HFF-Myc (cell line): Measurements from ENCODE around the gene KLHL40.

Source experiments
- DNase-seq: peaks from one replicate; pipeline ENCODE4 v3.0.0-alpha.2; 2011; ENCODE audit warnings: low read depth; ENCODE audit errors: extremely low read depth
- H3K4me3 ChIP-seq: replicated peaks from 2 replicates; pipeline ENCODE4 v1.5.1; 2011; ENCODE audit warnings: low read depth, mild to moderate bottlenecking, control low read depth, low read length
- TF ChIP-seq, protein P1 (sequence below): IDR thresholded peaks from 2 replicates; pipeline ENCODE4 v1.5.1; 2012; ENCODE audit warnings: mild to moderate bottlenecking, low read depth, low read length, control low read depth; ENCODE audit errors: missing control alignments

The KLHL40 gene

DNA sequence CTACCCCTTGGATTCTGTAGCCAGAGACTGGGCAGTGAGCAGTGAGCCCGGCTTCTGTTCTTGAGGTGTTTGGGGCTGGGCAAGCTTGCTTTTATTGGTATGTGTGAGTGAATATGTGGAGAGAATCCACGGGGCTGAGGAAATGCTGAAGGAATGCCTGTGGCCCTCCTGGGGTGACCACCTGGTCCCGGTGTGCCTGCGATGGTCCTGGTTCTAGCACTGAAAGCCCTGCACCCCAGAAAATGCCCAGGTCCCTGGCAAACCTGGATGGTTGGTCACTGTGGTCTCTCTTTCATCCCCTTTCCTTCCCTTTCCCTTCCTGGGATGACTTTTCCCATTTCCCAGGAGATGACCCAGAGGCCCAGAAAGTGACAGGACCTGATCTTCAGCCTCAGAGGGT, 27.7 kb upstream of the KLHL40 start:
- TF ChIP-seq, protein P1, sequence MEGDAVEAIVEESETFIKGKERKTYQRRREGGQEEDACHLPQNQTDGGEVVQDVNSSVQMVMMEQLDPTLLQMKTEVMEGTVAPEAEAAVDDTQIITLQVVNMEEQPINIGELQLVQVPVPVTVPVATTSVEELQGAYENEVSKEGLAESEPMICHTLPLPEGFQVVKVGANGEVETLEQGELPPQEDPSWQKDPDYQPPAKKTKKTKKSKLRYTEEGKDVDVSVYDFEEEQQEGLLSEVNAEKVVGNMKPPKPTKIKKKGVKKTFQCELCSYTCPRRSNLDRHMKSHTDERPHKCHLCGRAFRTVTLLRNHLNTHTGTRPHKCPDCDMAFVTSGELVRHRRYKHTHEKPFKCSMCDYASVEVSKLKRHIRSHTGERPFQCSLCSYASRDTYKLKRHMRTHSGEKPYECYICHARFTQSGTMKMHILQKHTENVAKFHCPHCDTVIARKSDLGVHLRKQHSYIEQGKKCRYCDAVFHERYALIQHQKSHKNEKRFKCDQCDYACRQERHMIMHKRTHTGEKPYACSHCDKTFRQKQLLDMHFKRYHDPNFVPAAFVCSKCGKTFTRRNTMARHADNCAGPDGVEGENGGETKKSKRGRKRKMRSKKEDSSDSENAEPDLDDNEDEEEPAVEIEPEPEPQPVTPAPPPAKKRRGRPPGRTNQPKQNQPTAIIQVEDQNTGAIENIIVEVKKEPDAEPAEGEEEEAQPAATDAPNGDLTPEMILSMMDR: no peak
- no peak overlapping the region for H3K4me3 ChIP-seq
- no peak for DNase-seq

DNA sequence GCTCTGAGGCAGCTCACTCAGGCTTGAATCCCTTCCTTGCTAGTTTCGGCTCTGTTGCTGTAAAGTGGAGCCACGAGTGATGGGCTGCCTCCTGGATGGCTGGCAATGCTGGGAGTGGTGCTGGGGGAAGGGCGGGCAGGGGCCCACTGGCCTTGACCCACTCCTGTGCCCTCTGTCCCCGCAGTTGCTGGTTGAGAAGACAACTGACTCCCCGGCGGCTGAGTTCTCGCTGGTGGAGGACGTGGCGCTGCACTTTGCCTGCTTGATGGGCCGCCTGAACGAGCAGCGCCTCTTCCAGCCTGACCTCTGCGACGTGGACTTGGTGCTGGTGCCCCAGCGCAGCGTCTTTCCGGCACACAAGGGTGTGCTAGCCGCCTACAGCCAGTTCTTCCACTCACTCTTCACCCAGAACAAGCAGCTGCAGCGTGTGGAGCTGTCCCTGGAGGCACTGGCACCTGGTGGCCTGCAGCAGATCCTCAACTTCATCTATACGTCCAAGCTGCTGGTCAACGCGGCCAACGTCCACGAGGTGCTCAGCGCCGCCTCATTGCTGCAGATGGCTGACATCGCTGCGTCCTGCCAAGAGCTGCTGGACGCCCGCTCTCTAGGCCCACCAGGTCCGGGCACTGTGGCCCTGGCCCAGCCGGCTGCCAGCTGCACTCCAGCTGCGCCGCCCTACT, 27.1 kb upstream of the KLHL40 start:
- no peak for DNase-seq
- no peak overlapping the region for H3K4me3 ChIP-seq
- TF ChIP-seq, protein P1: no peak

DNA sequence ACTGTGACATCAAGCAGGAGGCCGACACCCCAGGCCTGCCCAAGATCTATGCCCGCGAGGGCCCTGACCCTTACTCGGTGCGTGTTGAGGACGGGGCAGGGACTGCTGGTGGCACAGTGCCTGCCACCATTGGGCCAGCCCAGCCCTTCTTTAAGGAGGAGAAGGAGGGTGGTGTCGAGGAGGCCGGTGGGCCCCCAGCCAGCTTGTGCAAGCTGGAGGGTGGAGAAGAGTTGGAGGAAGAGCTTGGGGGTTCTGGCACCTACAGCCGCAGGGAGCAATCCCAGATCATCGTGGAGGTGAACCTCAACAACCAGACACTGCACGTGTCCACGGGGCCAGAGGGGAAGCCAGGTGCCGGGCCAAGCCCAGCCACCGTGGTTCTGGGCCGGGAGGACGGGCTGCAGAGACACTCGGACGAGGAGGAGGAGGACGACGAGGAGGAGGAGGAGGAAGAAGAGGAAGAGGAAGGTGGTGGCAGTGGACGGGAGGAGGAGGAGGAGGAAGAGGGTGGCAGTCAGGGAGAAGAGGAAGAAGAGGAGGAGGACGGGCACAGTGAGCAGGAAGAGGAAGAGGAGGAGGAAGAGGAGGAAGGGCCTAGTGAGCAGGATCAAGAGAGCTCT, 26.5 kb upstream of the KLHL40 start:
- TF ChIP-seq, protein P1: no peak
- no peak overlapping the region for H3K4me3 ChIP-seq
- DNase-seq: no peak

DNA sequence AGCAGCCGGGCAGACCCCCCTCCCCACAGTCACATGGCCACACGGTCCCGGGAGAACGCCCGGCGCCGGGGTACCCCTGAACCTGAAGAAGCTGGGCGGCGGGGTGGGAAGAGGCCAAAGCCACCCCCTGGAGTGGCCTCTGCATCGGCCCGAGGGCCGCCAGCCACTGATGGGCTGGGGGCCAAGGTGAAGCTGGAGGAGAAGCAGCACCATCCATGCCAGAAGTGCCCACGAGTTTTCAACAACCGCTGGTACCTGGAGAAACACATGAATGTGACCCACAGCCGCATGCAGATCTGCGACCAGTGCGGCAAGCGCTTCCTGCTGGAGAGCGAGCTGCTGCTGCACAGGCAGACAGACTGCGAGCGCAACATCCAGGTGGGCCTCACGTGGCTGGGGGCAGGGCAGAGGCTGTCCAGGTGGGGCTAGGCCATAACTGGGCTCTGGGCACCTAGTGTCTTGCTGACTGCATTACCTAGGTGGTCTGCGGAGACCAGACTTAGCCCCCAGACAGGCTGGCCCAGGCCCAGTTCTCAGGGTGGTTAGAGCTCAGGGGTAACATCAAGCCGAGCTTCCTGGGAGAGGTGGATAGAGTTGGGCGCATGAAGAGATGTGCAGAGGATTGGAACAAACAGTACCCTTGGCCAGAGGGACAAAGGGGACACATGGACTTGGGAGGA, 25.7 kb upstream of the KLHL40 start:
- no peak overlapping the region for H3K4me3 ChIP-seq
- DNase-seq: no peak
- TF ChIP-seq, protein P1: no peak

DNA sequence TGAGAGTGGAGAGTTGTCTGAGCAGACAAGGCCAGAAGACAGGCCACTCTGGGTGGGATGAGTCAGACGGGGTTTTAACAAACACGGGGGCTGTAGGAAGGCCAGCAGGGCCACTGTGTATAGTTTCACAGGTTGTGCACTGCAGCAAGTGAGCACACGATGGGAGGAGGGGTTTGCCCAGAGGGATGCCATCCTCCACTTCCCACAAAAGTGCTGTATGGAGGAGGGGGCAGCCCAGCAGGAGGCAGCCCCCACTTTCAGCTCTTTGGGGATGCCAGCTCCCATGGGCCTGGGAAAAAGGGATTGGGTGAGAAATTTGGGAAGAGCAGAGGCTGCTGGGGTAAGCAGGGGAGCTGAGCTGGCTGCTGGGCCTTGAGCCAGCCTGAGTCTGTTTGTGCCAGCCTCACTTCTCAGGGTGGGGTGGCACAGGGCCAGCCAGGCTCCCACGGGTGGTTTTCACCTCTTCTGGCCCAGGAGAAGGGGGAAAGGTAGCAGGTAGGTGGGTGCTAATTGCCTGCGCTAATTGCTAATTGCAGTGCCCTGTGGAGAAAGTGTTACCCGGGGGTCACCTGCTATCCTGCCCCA, 25.1 kb upstream of the KLHL40 start:
- H3K4me3 ChIP-seq: no peak overlapping the region
- DNase-seq: no peak
- TF ChIP-seq, protein P1: no peak

DNA sequence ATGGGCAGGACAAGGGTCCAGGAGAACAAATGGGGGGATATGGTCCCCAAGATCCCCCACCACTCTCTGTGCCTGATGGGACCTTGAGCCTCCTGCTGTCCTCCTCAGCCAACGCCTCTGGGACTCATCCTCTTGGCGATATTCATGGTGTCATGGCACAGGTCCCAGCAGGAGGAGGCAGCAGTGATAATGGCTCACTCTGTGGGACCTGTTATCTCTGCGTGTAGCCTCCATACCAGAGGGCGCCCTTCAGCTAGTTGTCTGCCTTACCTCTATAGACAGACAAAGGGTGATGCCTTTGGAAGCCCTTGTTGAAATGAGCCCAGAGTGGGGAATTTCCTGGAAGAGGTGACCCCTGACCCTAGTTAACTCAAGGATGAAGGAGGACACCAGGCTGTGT, 24.4 kb upstream of the KLHL40 start:
- TF ChIP-seq, protein P1: peak; percentile 10
- no peak overlapping the region for H3K4me3 ChIP-seq
- no peak for DNase-seq
